ENCODE results near the gene H2AZ2.
"Not testable (repeated sequence)": the region's sequence is repeated elsewhere in the genome, so short reads cannot be mapped to it uniquely, and the experiment has no call there.

DNA sequence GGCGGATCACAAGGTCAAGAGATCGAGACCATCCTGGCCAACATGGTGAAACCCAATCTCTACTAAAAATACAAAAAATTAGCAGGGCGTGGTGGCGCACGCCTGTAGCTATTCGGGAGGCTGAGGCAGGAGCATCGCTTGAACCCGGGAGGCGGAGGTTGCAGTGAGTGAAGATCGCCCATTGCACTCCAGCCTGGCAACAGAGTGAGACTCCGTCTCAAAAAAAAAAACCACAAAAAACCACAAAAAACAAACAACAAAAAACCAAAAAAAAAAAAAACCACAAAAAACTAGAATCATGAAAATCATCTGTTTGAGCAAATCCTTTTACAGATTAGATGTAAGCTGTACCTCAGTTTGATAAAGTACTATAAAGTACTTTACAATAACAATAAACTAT is 1.5 kb downstream of the H2AZ2 start:
- not testable (repeated sequence) for TF ChIP-seq ZNF8 (CRISPR knock-in tag; IDR thresholded peaks at IDR 0.05); ISL1 (CRISPR knock-in tag; IDR thresholded peaks at IDR 0.05); ZNF70 (CRISPR knock-in tag; IDR thresholded peaks at IDR 0.05); ZFP30 (CRISPR knock-in tag; IDR thresholded peaks at IDR 0.05); ARNTL (CRISPR knock-in tag; IDR thresholded peaks at IDR 0.05; ENCODE audit: borderline replicate concordance, low read depth); SNAI2 (CRISPR knock-in tag; IDR thresholded peaks at IDR 0.05); TCF4 (CRISPR knock-in tag; IDR thresholded peaks at IDR 0.05; ENCODE audit: borderline replicate concordance); ZFP3 (CRISPR knock-in tag; IDR thresholded peaks at IDR 0.05)
- TF ChIP-seq, protein P1, sequence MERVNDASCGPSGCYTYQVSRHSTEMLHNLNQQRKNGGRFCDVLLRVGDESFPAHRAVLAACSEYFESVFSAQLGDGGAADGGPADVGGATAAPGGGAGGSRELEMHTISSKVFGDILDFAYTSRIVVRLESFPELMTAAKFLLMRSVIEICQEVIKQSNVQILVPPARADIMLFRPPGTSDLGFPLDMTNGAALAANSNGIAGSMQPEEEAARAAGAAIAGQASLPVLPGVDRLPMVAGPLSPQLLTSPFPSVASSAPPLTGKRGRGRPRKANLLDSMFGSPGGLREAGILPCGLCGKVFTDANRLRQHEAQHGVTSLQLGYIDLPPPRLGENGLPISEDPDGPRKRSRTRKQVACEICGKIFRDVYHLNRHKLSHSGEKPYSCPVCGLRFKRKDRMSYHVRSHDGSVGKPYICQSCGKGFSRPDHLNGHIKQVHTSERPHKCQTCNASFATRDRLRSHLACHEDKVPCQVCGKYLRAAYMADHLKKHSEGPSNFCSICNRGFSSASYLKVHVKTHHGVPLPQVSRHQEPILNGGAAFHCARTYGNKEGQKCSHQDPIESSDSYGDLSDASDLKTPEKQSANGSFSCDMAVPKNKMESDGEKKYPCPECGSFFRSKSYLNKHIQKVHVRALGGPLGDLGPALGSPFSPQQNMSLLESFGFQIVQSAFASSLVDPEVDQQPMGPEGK (CRISPR knock-in tag; IDR thresholded peaks at IDR 0.05; ENCODE audit: borderline replicate concordance), result not testable (repeated sequence)
- TF ChIP-seq, protein P2, sequence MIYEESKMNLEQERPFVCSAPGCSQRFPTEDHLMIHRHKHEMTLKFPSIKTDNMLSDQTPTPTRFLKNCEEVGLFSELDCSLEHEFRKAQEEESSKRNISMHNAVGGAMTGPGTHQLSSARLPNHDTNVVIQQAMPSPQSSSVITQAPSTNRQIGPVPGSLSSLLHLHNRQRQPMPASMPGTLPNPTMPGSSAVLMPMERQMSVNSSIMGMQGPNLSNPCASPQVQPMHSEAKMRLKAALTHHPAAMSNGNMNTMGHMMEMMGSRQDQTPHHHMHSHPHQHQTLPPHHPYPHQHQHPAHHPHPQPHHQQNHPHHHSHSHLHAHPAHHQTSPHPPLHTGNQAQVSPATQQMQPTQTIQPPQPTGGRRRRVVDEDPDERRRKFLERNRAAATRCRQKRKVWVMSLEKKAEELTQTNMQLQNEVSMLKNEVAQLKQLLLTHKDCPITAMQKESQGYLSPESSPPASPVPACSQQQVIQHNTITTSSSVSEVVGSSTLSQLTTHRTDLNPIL (CRISPR knock-in tag; IDR thresholded peaks at IDR 0.05; ENCODE audit: low read depth), result not testable (repeated sequence)
